OCI-LY7 (cell line): ENCODE measurements around the gene PDE9A.

Experiments used
- EZH2phosphoT487 ChIP-seq: fragments of 200-600 bp; sonication (generic); IDR thresholded peaks from 2 replicates; pipeline ENCODE4 v1.6.1; 2018; ENCODE audit warnings: low read depth, borderline replicate concordance, mild to moderate bottlenecking, mixed run types, antibody characterized with exemption, low read length, moderate library complexity, mixed read lengths
- TF ChIP-seq, protein P1 (sequence below): fragments of 200-600 bp; sonication (generic); conservative IDR thresholded peaks from 2 replicates; pipeline ENCODE4 v1.5.1; 2014; ENCODE audit warnings: mild to moderate bottlenecking, antibody characterized with exemption, low read length, moderate library complexity, mixed read lengths

DNA sequence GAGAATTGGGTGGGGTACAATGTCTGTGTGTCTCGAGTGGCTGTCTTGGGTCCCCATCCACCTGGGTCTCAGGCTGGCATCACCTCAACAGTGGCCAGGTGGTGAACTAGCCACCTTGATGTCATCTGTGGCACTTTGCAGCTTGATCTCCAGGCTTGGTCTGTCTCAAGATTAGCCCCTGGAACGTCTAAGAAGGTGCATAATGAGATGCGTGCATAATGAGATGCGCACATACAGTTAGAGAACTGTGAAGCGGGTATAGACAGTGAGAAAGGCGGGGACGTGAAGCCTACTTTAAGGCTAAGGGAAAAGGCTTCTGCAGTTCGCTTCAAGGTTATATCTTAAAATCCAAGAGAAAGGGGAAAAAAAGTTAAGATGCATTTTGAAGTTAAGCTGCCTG lies 127.2 kb downstream of the PDE9A start:
- TF ChIP-seq, protein P1, sequence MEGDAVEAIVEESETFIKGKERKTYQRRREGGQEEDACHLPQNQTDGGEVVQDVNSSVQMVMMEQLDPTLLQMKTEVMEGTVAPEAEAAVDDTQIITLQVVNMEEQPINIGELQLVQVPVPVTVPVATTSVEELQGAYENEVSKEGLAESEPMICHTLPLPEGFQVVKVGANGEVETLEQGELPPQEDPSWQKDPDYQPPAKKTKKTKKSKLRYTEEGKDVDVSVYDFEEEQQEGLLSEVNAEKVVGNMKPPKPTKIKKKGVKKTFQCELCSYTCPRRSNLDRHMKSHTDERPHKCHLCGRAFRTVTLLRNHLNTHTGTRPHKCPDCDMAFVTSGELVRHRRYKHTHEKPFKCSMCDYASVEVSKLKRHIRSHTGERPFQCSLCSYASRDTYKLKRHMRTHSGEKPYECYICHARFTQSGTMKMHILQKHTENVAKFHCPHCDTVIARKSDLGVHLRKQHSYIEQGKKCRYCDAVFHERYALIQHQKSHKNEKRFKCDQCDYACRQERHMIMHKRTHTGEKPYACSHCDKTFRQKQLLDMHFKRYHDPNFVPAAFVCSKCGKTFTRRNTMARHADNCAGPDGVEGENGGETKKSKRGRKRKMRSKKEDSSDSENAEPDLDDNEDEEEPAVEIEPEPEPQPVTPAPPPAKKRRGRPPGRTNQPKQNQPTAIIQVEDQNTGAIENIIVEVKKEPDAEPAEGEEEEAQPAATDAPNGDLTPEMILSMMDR, result no peak
- TF ChIP-seq EZH2phosphoT487, result no peak
